ENCODE results near the gene ZNF608.

Gene ZNF608

DNA sequence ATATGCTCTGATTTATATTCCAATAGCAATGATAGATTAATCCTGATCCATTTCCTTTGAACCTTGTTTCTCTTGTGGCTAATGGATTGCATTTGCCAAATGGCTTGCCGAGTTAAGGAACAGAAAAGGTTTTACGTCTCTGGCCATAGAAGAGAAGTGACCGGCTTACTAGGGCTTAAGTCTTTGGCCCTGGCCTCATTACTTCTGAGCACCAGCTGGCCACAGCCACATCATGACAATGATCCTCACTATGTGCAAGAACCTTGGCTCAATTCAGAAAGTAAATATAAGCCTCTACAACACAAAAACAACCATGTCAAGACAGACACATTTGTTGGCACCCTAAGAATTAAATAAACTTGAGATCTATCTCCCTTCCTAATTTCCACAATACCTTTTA, 46.1 kb downstream of the ZNF608 start:
- no peak for DNase-seq (ENCODE audit: low read depth)
- TF ChIP-seq POLR2A (IDR thresholded peaks at IDR 0.05; ENCODE audit: extremely low read depth, insufficient read length) (no peak), MYC (IDR thresholded peaks at IDR 0.05; ENCODE audit: low read depth, low read length) (no peak), CTCF (IDR thresholded peaks at IDR 0.05; ENCODE audit: low read depth, low read length) (no peak)
- TF ChIP-seq, protein P1, sequence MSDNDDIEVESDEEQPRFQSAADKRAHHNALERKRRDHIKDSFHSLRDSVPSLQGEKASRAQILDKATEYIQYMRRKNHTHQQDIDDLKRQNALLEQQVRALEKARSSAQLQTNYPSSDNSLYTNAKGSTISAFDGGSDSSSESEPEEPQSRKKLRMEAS (IDR thresholded peaks at IDR 0.05; ENCODE audit: low read depth, low read length) = no peak
- H3K4me3 ChIP-seq (ENCODE audit: low read depth, low read length) = no peak overlapping the region

- TF ChIP-seq CTCF (IDR thresholded peaks at IDR 0.05; ENCODE audit: low read depth, low read length) (no peak), POLR2A (IDR thresholded peaks at IDR 0.05; ENCODE audit: extremely low read depth, insufficient read length) (no peak), MYC (IDR thresholded peaks at IDR 0.05; ENCODE audit: low read depth, low read length) (no peak)
- TF ChIP-seq, protein P1 (IDR thresholded peaks at IDR 0.05; ENCODE audit: low read depth, low read length) = no peak
- no peak overlapping the region for H3K4me3 ChIP-seq (ENCODE audit: low read depth, low read length)
- no peak for DNase-seq (ENCODE audit: low read depth)
Measured at GRCh38 chr5:124698770-124699169, 47.7 kb downstream of the ZNF608 start.

DNA sequence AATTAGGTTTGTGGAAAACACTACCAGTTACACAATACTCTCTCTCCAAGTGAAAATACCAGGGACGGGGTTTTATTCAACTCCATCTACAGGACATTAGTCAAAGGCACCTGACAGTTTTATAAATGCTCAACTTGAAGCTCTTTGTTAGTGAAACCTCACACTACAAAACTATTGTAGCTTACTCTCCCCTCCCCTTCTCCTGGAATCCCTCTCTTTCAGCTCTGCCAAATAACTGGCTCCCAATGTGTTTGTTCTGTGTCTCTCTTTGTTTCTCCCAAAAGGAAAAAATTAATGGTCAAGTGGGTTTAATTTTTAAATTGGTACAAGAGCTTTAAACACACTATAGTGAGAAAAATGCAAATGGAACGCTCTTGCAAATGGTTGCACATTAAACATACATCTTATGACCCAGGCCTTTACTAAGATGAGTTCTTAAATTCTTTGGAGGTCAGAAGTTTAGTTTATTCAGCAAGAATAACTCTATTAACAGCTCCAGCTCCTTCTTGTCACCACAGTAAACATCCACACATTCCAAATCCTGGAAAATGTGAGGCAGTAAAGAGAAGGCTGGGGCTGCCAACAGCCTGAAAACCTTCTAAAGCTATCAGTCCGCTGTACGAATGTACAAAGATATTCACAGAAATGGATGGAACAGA, 48.4 kb downstream of the ZNF608 start:
- DNase-seq (ENCODE audit: low read depth) = no peak
- TF ChIP-seq CTCF (IDR thresholded peaks at IDR 0.05; ENCODE audit: low read depth, low read length) (no peak), POLR2A (IDR thresholded peaks at IDR 0.05; ENCODE audit: extremely low read depth, insufficient read length) (no peak), MYC (IDR thresholded peaks at IDR 0.05; ENCODE audit: low read depth, low read length) (no peak)
- TF ChIP-seq, protein P1 (IDR thresholded peaks at IDR 0.05; ENCODE audit: low read depth, low read length) = no peak
- no peak overlapping the region for H3K4me3 ChIP-seq (ENCODE audit: low read depth, low read length)

- H3K4me3 ChIP-seq (ENCODE audit: low read depth, low read length) = no peak overlapping the region
- TF ChIP-seq, protein P1 (IDR thresholded peaks at IDR 0.05; ENCODE audit: low read depth, low read length) = no peak
- TF ChIP-seq POLR2A (IDR thresholded peaks at IDR 0.05; ENCODE audit: extremely low read depth, insufficient read length) = no peak
- TF ChIP-seq CTCF (IDR thresholded peaks at IDR 0.05; ENCODE audit: low read depth, low read length) = no peak
- TF ChIP-seq MYC (IDR thresholded peaks at IDR 0.05; ENCODE audit: low read depth, low read length) = no peak
- no peak for DNase-seq (ENCODE audit: low read depth)
Measured at GRCh38 chr5:124697501-124697900, 48.9 kb downstream of the ZNF608 start.

GRCh38 chr5:124696898-124697297, 49.5 kb downstream of the ZNF608 start:
- no peak overlapping the region for H3K4me3 ChIP-seq (ENCODE audit: low read depth, low read length)
- no peak for TF ChIP-seq MYC (IDR thresholded peaks at IDR 0.05; ENCODE audit: low read depth, low read length)
- no peak for TF ChIP-seq POLR2A (IDR thresholded peaks at IDR 0.05; ENCODE audit: extremely low read depth, insufficient read length)
- TF ChIP-seq, protein P1 (IDR thresholded peaks at IDR 0.05; ENCODE audit: low read depth, low read length) = no peak
- DNase-seq (ENCODE audit: low read depth) = no peak
